HepG2 (cell line): ENCODE data around the gene APOC1. TPM values are rescaled to one million over a fixed set of nuclear protein-coding genes. Genes with fewer than 3 reads are reported as not detected.

Source experiments
- ATAC-seq: fragments of 200-7000 bp; cut with Tn5 transposase; 3 replicates; pipeline ENCODE4 v1.9.1; 2020; ENCODE audit warnings: mild to moderate bottlenecking, moderate library complexity
- BruUV-seq: library from RNA; stranded (reverse); fragments of 400-500 nt; replicated peaks from 2 replicates; lab custom pipeline; 2021; lab: Mats Ljungman, UMichigan
- CTCF ChIA-PET: fragments of 300-600 bp; formaldehyde crosslinking; extraction: SDS; loops from one replicate; lab custom pipeline; 2021; ENCODE audit warnings: low total read pairs, inconsistent platforms, low intra/inter-chr PET ratio; lab: Yijun Ruan, JAX
- POLR2A ChIA-PET: fragments of 350-600 bp; sonication (Branson Sonifier 250); formaldehyde crosslinking; loops from one replicate; lab custom pipeline; 2020; ENCODE audit warnings: antibody characterized with exemption, inconsistent platforms; lab: Yijun Ruan, JAX
- DNase-seq: peaks from one replicate; pipeline ENCODE4 v3.0.0-alpha.2; 2015; ENCODE audit warnings: low spot score
- FAIRE-seq: peaks from 3 replicates; lab custom pipeline; 2011; peaks lifted over from hg19 to GRCh38; lab: Jason Lieb, UNC
- H2AFZ ChIP-seq: one replicate; pipeline ENCODE4 v1.6.1; 2011; ENCODE audit warnings: low read length, inconsistent platforms
- H3K27ac ChIP-seq: fragments of 300-600 bp; 3 replicates; pipeline ENCODE4 v1.8.0; 2011; ENCODE audit warnings: mixed run types, mild to moderate bottlenecking, mixed read lengths, low read length, inconsistent platforms; ENCODE audit not compliant: insufficient read depth; ENCODE audit errors: extremely low read length
- H3K27me3 ChIP-seq, 2 experiments: fragments of 200-600 bp in 1 of 2; 2 replicates in 1 of 2; 3 replicates in 1 of 2; pipeline versions ENCODE4 v1.6.0 to v1.8.0; 2011; ENCODE audit warnings: low read length in 2 of 2, mild to moderate bottlenecking in 2 of 2, moderate library complexity in 2 of 2, inconsistent platforms in 1 of 2; ENCODE audit not compliant: insufficient read depth in 2 of 2, control insufficient read depth in 1 of 2
- H3K36me3 ChIP-seq, 2 experiments: fragments of 200-600 bp in 1 of 2; replicated peaks in 1 of 2; 2 replicates in 1 of 2; 3 replicates in 1 of 2; pipeline versions ENCODE4 v1.5.1 to v1.8.0; 2011; ENCODE audit warnings: low read length in 2 of 2, inconsistent platforms in 1 of 2; ENCODE audit not compliant: insufficient read depth in 2 of 2, control insufficient read depth in 1 of 2
- H3K4me1 ChIP-seq: 2 replicates; pipeline ENCODE4 v1.5.1; 2012; ENCODE audit warnings: low read length, inconsistent platforms; ENCODE audit not compliant: insufficient read depth
- H3K4me2 ChIP-seq: 2 replicates; pipeline ENCODE4 v1.6.0; 2011; ENCODE audit warnings: low read depth, low read length, inconsistent platforms
- H3K4me3 ChIP-seq, 3 experiments: fragments of 200-600 bp in 1 of 3; sonication (generic), shearing (Covaris generic) in 1 of 3; replicated peaks in 1 of 3; 2 replicates each; pipeline ENCODE4 v1.5.1; 2011 to 2016; ENCODE audit warnings: low read length in 3 of 3, inconsistent platforms in 2 of 3, low read depth in 2 of 3, mild to moderate bottlenecking in 2 of 3, control low read depth in 1 of 3, mixed read lengths in 1 of 3; ENCODE audit not compliant: insufficient read depth in 1 of 3
- H3K79me2 ChIP-seq: one replicate; pipeline ENCODE4 v1.6.1; 2011; ENCODE audit warnings: low read length, inconsistent platforms; ENCODE audit not compliant: insufficient read depth
- H3K9ac ChIP-seq: 2 replicates; pipeline ENCODE4 v1.6.0; 2011; ENCODE audit warnings: mild to moderate bottlenecking, low read depth, low read length, inconsistent platforms; ENCODE audit not compliant: insufficient read depth
- H3K9me3 ChIP-seq: 2 replicates; pipeline ENCODE4 v1.5.1; 2012; ENCODE audit warnings: mild to moderate bottlenecking, low read length
- H4K20me1 ChIP-seq: 2 replicates; pipeline ENCODE4 v1.6.0; 2011; ENCODE audit warnings: inconsistent platforms, mild to moderate bottlenecking, low read length, moderate library complexity; ENCODE audit not compliant: insufficient read depth
- AGO2 ChIP-seq: fragments of 200-400 bp; formaldehyde crosslinking; optimal IDR thresholded peaks from 2 replicates; pipeline ENCODE3; 2017; ENCODE audit warnings: mild to moderate bottlenecking, low read depth, low read length, moderate library complexity
- CEBPB ChIP-seq: IDR thresholded peaks from 2 replicates; pipeline ENCODE4 v1.6.1; 2011; ENCODE audit warnings: low read depth, low read length, improper control_type of control experiment, borderline replicate concordance
- GTF2F1 ChIP-seq: fragments of 150-350 bp; IDR thresholded peaks from 2 replicates; pipeline ENCODE4 v1.6.1; 2014; ENCODE audit warnings: low read length
- NFAT5 ChIP-seq: sonication (generic); formaldehyde crosslinking; IDR thresholded peaks from 2 replicates; pipeline ENCODE4 v1.4.0; 2020; ENCODE audit warnings: missing genetic modification reagents
- PHF5A ChIP-seq: IDR thresholded peaks from one replicate; pipeline ENCODE4 v1.6.1; 2018; ENCODE audit warnings: low read depth, missing genetic modification reagents; ENCODE audit not compliant: unreplicated experiment
- RBFOX2 ChIP-seq: fragments of 200-400 bp; formaldehyde crosslinking; IDR thresholded peaks from 2 replicates; pipeline ENCODE4 v1.6.1; 2017; ENCODE audit warnings: low read depth, mild to moderate bottlenecking, low read length
- THAP11 ChIP-seq: IDR thresholded peaks from 2 replicates; pipeline ENCODE4 v1.6.1; 2016; ENCODE audit warnings: missing biosample characterization, missing genetic modification reagents
- ZFX ChIP-seq: sonication (generic); formaldehyde crosslinking; IDR thresholded peaks from 2 replicates; pipeline ENCODE4 v1.4.0; 2020; ENCODE audit warnings: mild to moderate bottlenecking, low read depth, missing genetic modification reagents, moderate library complexity
- whole genome bisulfite sequencing: methylation state at CpG from one replicate; pipeline ENCODE4 v1.1.6; 2017; ENCODE audit warnings: low lambda C conversion rate; 5-methylcytosine and 5-hydroxymethylcytosine counted together
- in situ Hi-C: cut with HindIII; loops from 2 replicates; pipeline ENCODE4 v1.10.0; 2017; ENCODE audit warnings: low pct_unique_long_range_greater_than_20kb; ENCODE audit not compliant: extremely low pct_ligation_motif_present
- intact Hi-C: fragments of 100-400 bp; cut with micrococcal nuclease; formaldehyde crosslinking; loops from one replicate; pipeline ENCODE4 v1.10.0; 2022; ENCODE audit not compliant: unreplicated experiment
- polyA plus RNA-seq, 8 experiments: library from polyadenylated mRNA; depleted of rRNA in 3 of 8; stranded (reverse) in 7 of 8; unstranded in 1 of 8; fragments of >200 nt; fragmentation: Illumina TruSeq in 4 of 8; extraction: Trizol in 4 of 8; gene quantifications; 2 replicates each; pipeline versions ENCODE4 v1.2.1 to v1.2.3, GENCODE V29; 2011 to 2016; ENCODE audit warnings: low read depth in 4 of 8, missing spikeins in 1 of 8, mixed read lengths in 1 of 8; ENCODE audit not compliant: insufficient read depth in 1 of 8
- total RNA-seq, 5 experiments: library from RNA; depleted of rRNA; stranded (reverse); fragments of >200 nt; fragmentation: Illumina TruSeq; extraction: Trizol; gene quantifications; 2 replicates each; pipeline ENCODE4 v1.2.3, GENCODE V29; 2016; ENCODE audit warnings: low read depth in 1 of 5

The APOC1 gene
- total and polyA plus RNA-seq, 2 of the 13 experiments (the other 11 are each of a cell fraction or from before 2014, with no cell fraction given), result 600 to 1,235 TPM

- no peak for TF ChIP-seq ZFX (CRISPR knock-in tag)
- no peaks in the 10 kb centered on the region for H3K9me3 ChIP-seq
- no peaks in the 10 kb centered on the region; a peak in 1 of 5 replicates for H3K27me3 ChIP-seq
- H3K9ac ChIP-seq, result peak overlapping the region; percentile 92; the same call in 1 of the 2 replicates
- no peaks in the 10 kb centered on the region for H4K20me1 ChIP-seq
- DNase-seq (no peak), FAIRE-seq (no peak), ATAC-seq (no peak)
- POLR2A ChIA-PET, result no interaction called here
- H3K4me1 ChIP-seq, result peaks cover 28% of the 10 kb centered on the region
- no peak overlapping the region for H3K27ac ChIP-seq
- no TSS peak for BruUV-seq
- H3K79me2 ChIP-seq, result peaks cover 37% of the 10 kb centered on the region
- intact Hi-C loops, result no loop called here
- 92% methylated on average over 6 of the region's 7 CpGs for WGBS
- peaks cover 38 to 52% of the 10 kb centered on the region in 2 experiments for H3K36me3 ChIP-seq
- in situ Hi-C loops, result no loop called here
- CTCF ChIA-PET, result no interaction called here
- H3K4me3 ChIP-seq, result no peak overlapping the region; a peak in 1 of 6 replicates
- H3K4me2 ChIP-seq, result peak overlapping the region; percentile 97
- no peak overlapping the region for H2AFZ ChIP-seq
Observed at GRCh38 chr19:44892932-44893331, 21.5 kb upstream of the APOC1 start.

- CTCF ChIA-PET, result no interaction called here
- no peak overlapping the region for H2AFZ ChIP-seq
- no peak for FAIRE-seq
- H3K9me3 ChIP-seq, result no peaks in the 10 kb centered on the region
- H3K9ac ChIP-seq, result no peak overlapping the region
- no TSS peak for BruUV-seq
- intact Hi-C loops (no loop called here), in situ Hi-C loops (no loop called here)
- no peaks in the 10 kb centered on the region; a peak in 1 of 5 replicates for H3K27me3 ChIP-seq
- POLR2A ChIA-PET, result no interaction called here
- no peak for DNase-seq
- H3K4me3 ChIP-seq, result no peak overlapping the region
- H3K36me3 ChIP-seq, result peaks cover 42 to 55% of the 10 kb centered on the region in 2 experiments
- no peak overlapping the region for H3K27ac ChIP-seq
- no peaks in the 10 kb centered on the region for H4K20me1 ChIP-seq
- H3K4me2 ChIP-seq, result no peak overlapping the region
- no peak for ATAC-seq
- peaks cover 28% of the 10 kb centered on the region for H3K4me1 ChIP-seq
- 99% methylated on average over 9 of the region's 18 CpGs for WGBS
- peaks cover 39% of the 10 kb centered on the region for H3K79me2 ChIP-seq
- no peak for TF ChIP-seq THAP11 (CRISPR knock-in tag)
- TF ChIP-seq PHF5A (CRISPR knock-in tag), result no peak
- no peak for TF ChIP-seq NFAT5 (CRISPR knock-in tag)
- peak; percentile 33; the same call in 1 of the 2 replicates for TF ChIP-seq CEBPB
- TF ChIP-seq AGO2, result peak; percentile 18
- TF ChIP-seq GTF2F1, result no peak
- peak; percentile 35; the same call in 1 of the 2 replicates for TF ChIP-seq RBFOX2
Observed at GRCh38 chr19:44893332-44894051, 20.9 kb upstream of the APOC1 start.
